Naive thymus-derived CD8-positive, alpha-beta T cell (primary cell): ENCODE data around the gene REXO4. TPM values are rescaled to one million over a fixed set of nuclear protein-coding genes. Genes with fewer than 3 reads are reported as not detected.

ENCODE experiments used
- ATAC-seq, 2 donors: fragments of 150-1000 bp; cut with Tn5 transposase in 1 of 2; sonication (Bioruptor Pico), chemical (Tn5 transposase) in 1 of 2; 1 replicate in 1 of 2; 2 replicates in 1 of 2; pipeline ENCODE4 v1.10.0; 2021; ENCODE audit warnings: mild to moderate bottlenecking in 2 of 2, moderate library complexity in 2 of 2
- POLR2A ChIA-PET: fragments of 350-600 bp; sonication (Branson Sonifier 250); formaldehyde crosslinking; loops from one replicate; lab custom pipeline; 2021; ENCODE audit warnings: antibody characterized with exemption; lab: Charles Lee
- DNase-seq, 10 donors: peaks; one replicate each; pipeline versions ENCODE4 v3.0.0 to v3.0.0-alpha.2; 2020 to 2022
- H3K27ac Mint-ChIP-seq, 10 donors: one replicate each; pipeline ENCODE4 v1.8.0; 2020 to 2022; ENCODE audit warnings: mild to moderate bottlenecking in 10 of 10, mixed read lengths in 10 of 10, moderate library complexity in 4 of 10, inconsistent platforms in 1 of 10
- H3K27me3 Mint-ChIP-seq, 5 donors: one replicate each; pipeline ENCODE4 v1.8.0; 2021 to 2022; ENCODE audit warnings: mixed read lengths in 5 of 5
- H3K36me3 Mint-ChIP-seq, 3 donors: one replicate each; pipeline ENCODE4 v1.8.0; 2020 to 2022; ENCODE audit warnings: mixed read lengths in 3 of 3, mild to moderate bottlenecking in 2 of 3, inconsistent platforms in 1 of 3
- H3K4me1 Mint-ChIP-seq, 4 donors: one replicate each; pipeline ENCODE4 v1.8.0; 2021 to 2022; ENCODE audit warnings: mixed read lengths in 4 of 4
- H3K4me3 Mint-ChIP-seq, 10 donors: one replicate each; pipeline ENCODE4 v1.8.0; 2020 to 2022; ENCODE audit warnings: mild to moderate bottlenecking in 10 of 10, mixed read lengths in 10 of 10, moderate library complexity in 6 of 10, inconsistent platforms in 1 of 10
- H3K9me3 Mint-ChIP-seq, 9 donors: one replicate each; pipeline ENCODE4 v1.8.0; 2020 to 2022; ENCODE audit warnings: mixed read lengths in 9 of 9, mild to moderate bottlenecking in 3 of 9, inconsistent platforms in 1 of 9, moderate library complexity in 1 of 9
- polyA plus RNA-seq, 3 donors: library from polyadenylated mRNA; unstranded; fragments of 300-500 nt; fragmentation: Illumina TruSeq; gene quantifications; one replicate each; pipeline ENCODE4 v1.2.3, GENCODE V29; 2021
- total RNA-seq, 8 experiments: library from RNA in 2 of 8; stranded (reverse) in 2 of 8; gene quantifications; one replicate each; pipeline ENCODE4 v1.2.3 and lab custom pipeline; 2021 to 2026

REXO4 gene
- total and polyA plus RNA-seq, 5 experiments from 2014 or later: 15.9 to 45.6 (median 30.5) TPM

GRCh38 chr9:133443248-133443647, 25.4 kb upstream of the REXO4 start:
- no peak overlapping the region for H3K27ac Mint-ChIP-seq
- DNase-seq (no peak), ATAC-seq (no peak)
- no peaks in the 10 kb centered on the region for H3K36me3 Mint-ChIP-seq
- no peak overlapping the region for H3K4me3 Mint-ChIP-seq
- H3K4me1 Mint-ChIP-seq: peaks cover 0 to 8% (median 1%) of the 10 kb centered on the region in 4 donors
- no peaks in the 10 kb centered on the region for H3K9me3 Mint-ChIP-seq
- no peaks in the 10 kb centered on the region for H3K27me3 Mint-ChIP-seq
- POLR2A ChIA-PET: no interaction called here

- ATAC-seq (no peak), DNase-seq (no peak)
- Mint-ChIP-seq H3K36me3 (no peaks in the 10 kb centered on the region), H3K4me3 (no peak overlapping the region), H3K27ac (peak overlapping the region in 4 of 10 donors; percentile 18 to 49 (median 36)), H3K27me3 (no peaks in the 10 kb centered on the region), H3K9me3 (no peaks in the 10 kb centered on the region), H3K4me1 (peaks cover 0 to 8% (median 1%) of the 10 kb centered on the region in 4 donors)
- POLR2A ChIA-PET: no interaction called here
Measured at GRCh38 chr9:133441571-133441970, 23.8 kb upstream of the REXO4 start.

- Mint-ChIP-seq H3K27ac (peak overlapping the region in 2 of 10 donors; percentile 15 to 73), H3K4me3 (no peak overlapping the region), H3K27me3 (no peaks in the 10 kb centered on the region), H3K36me3 (no peaks in the 10 kb centered on the region), H3K9me3 (no peaks in the 10 kb centered on the region), H3K4me1 (peaks cover 0 to 8% (median 1%) of the 10 kb centered on the region in 4 donors)
- ATAC-seq: peak; percentile 33 to 80
- POLR2A ChIA-PET: no interaction called here
- no peak for DNase-seq
Measured at GRCh38 chr9:133440874-133441273, 23.1 kb upstream of the REXO4 start.

- POLR2A ChIA-PET: interaction anchor here (0.5 kb wide), 1 partner anchor 310 kb away, joined by 4 read pairs; no protein-coding TSS in a partner anchor
- peaks cover 0 to 3% (median 0%) of the 10 kb centered on the region in 5 donors for H3K27me3 Mint-ChIP-seq
- no peaks in the 10 kb centered on the region for H3K9me3 Mint-ChIP-seq
- no peak for ATAC-seq
- peak overlapping the region in 2 of 10 donors; percentile 50 to 56 for H3K27ac Mint-ChIP-seq
- H3K4me1 Mint-ChIP-seq: peaks cover 0 to 8% (median 1%) of the 10 kb centered on the region in 4 donors
- no peak overlapping the region for H3K4me3 Mint-ChIP-seq
- DNase-seq: no peak
- no peaks in the 10 kb centered on the region for H3K36me3 Mint-ChIP-seq
Measured at GRCh38 chr9:133439337-133439736, 21.5 kb upstream of the REXO4 start.

- peaks cover 0 to 8% (median 1%) of the 10 kb centered on the region in 4 donors for H3K4me1 Mint-ChIP-seq
- H3K27ac Mint-ChIP-seq: no peak overlapping the region
- H3K9me3 Mint-ChIP-seq: no peaks in the 10 kb centered on the region
- peaks cover 0 to 3% (median 0%) of the 10 kb centered on the region in 5 donors for H3K27me3 Mint-ChIP-seq
- no peak overlapping the region for H3K4me3 Mint-ChIP-seq
- no peaks in the 10 kb centered on the region for H3K36me3 Mint-ChIP-seq
- ATAC-seq (no peak), DNase-seq (no peak)
- POLR2A ChIA-PET: interaction anchor here (1.1 kb wide), 1 partner anchor 20 kb away, joined by 3 read pairs; the partner anchor contains the start of gene REXO4
Measured at GRCh38 chr9:133437753-133438531, 20.1 kb upstream of the REXO4 start.

- Mint-ChIP-seq H3K27me3 (peaks cover 0 to 3% (median 0%) of the 10 kb centered on the region in 5 donors), H3K4me1 (peaks cover 0 to 8% (median under 1%) of the 10 kb centered on the region in 4 donors), H3K9me3 (no peaks in the 10 kb centered on the region), H3K36me3 (no peaks in the 10 kb centered on the region), H3K27ac (no peak overlapping the region), H3K4me3 (no peak overlapping the region)
- no peak for DNase-seq
- no peak for ATAC-seq
- POLR2A ChIA-PET: no interaction called here
Measured at GRCh38 chr9:133436681-133437080, 18.9 kb upstream of the REXO4 start.

GRCh38 chr9:133433351-133433843, 15.6 kb upstream of the REXO4 start:
- Mint-ChIP-seq H3K4me3 (no peak overlapping the region), H3K36me3 (no peaks in the 10 kb centered on the region), H3K27me3 (peaks cover 0 to 6% (median 4%) of the 10 kb centered on the region in 5 donors), H3K27ac (no peak overlapping the region), H3K4me1 (peaks cover 0 to 6% (median 4%) of the 10 kb centered on the region in 4 donors), H3K9me3 (no peaks in the 10 kb centered on the region)
- ATAC-seq (no peak), DNase-seq (no peak)
- POLR2A ChIA-PET: interaction anchor here (0.7 kb wide), 1 partner anchor 26 kb away, joined by 3 read pairs; no protein-coding TSS in a partner anchor

- no peaks in the 10 kb centered on the region for H3K9me3 Mint-ChIP-seq
- peak overlapping the region in 8 of 10 donors; percentile 5 to 80 (median 34) for H3K4me3 Mint-ChIP-seq
- ATAC-seq (no peak), DNase-seq (no peak)
- H3K27ac Mint-ChIP-seq: peak overlapping the region in 1 of 10 donors; percentile 59
- peaks cover 4 to 31% (median 15%) of the 10 kb centered on the region in 5 donors for H3K27me3 Mint-ChIP-seq
- H3K36me3 Mint-ChIP-seq: no peaks in the 10 kb centered on the region
- peaks cover 0 to 10% (median 8%) of the 10 kb centered on the region in 4 donors for H3K4me1 Mint-ChIP-seq
- POLR2A ChIA-PET: no interaction called here
Measured at GRCh38 chr9:133430244-133430643, 12.4 kb upstream of the REXO4 start.

- H3K27me3 Mint-ChIP-seq: peaks cover 5 to 32% (median 13%) of the 10 kb centered on the region in 5 donors
- peak in 2 of 10 donors; percentile 18 to 25 for DNase-seq
- POLR2A ChIA-PET: no interaction called here
- H3K27ac Mint-ChIP-seq: no peak overlapping the region
- no peaks in the 10 kb centered on the region for H3K9me3 Mint-ChIP-seq
- H3K36me3 Mint-ChIP-seq: no peaks in the 10 kb centered on the region
- H3K4me3 Mint-ChIP-seq: peak overlapping the region in 6 of 10 donors; percentile 20 to 84 (median 54)
- H3K4me1 Mint-ChIP-seq: peaks cover under 1 to 10% (median 8%) of the 10 kb centered on the region in 4 donors
- ATAC-seq: peak; percentile 42 to 76
Measured at GRCh38 chr9:133429641-133430161, 11.9 kb upstream of the REXO4 start.

- Mint-ChIP-seq H3K27me3 (peaks cover 7 to 37% (median 13%) of the 10 kb centered on the region in 5 donors), H3K36me3 (no peaks in the 10 kb centered on the region), H3K27ac (no peak overlapping the region), H3K9me3 (no peaks in the 10 kb centered on the region), H3K4me1 (peaks cover 1 to 10% (median 8%) of the 10 kb centered on the region in 4 donors), H3K4me3 (peak overlapping the region in 2 of 10 donors; percentile 80 to 84)
- ATAC-seq: peak in 1 of 2 donors; percentile 15
- DNase-seq: no peak
- POLR2A ChIA-PET: no interaction called here
Measured at GRCh38 chr9:133429214-133429613, 11.4 kb upstream of the REXO4 start.

- H3K36me3 Mint-ChIP-seq: no peaks in the 10 kb centered on the region
- H3K27ac Mint-ChIP-seq: no peak overlapping the region
- H3K4me1 Mint-ChIP-seq: peaks cover 1 to 10% (median 8%) of the 10 kb centered on the region in 4 donors
- peak overlapping the region in 3 of 10 donors; percentile 18 to 80 (median 66) for H3K4me3 Mint-ChIP-seq
- peak in 1 of 2 donors; percentile 70 for ATAC-seq
- no peaks in the 10 kb centered on the region for H3K9me3 Mint-ChIP-seq
- H3K27me3 Mint-ChIP-seq: peaks cover 7 to 37% (median 13%) of the 10 kb centered on the region in 5 donors
- no peak for DNase-seq
- POLR2A ChIA-PET: no interaction called here
Measured at GRCh38 chr9:133428617-133429101, 10.8 kb upstream of the REXO4 start.

- Mint-ChIP-seq H3K4me1 (peaks cover 1 to 10% (median 8%) of the 10 kb centered on the region in 4 donors), H3K27ac (no peak overlapping the region), H3K4me3 (peak overlapping the region; percentile 31 to 68 (median 51)), H3K9me3 (no peaks in the 10 kb centered on the region), H3K27me3 (peaks cover 7 to 37% (median 13%) of the 10 kb centered on the region in 5 donors), H3K36me3 (no peaks in the 10 kb centered on the region)
- ATAC-seq (no peak), DNase-seq (no peak)
- POLR2A ChIA-PET: no interaction called here
Measured at GRCh38 chr9:133427658-133428348, 10.0 kb upstream of the REXO4 start.
